ENCODE results near the gene ZMYND8.
"Not testable (repeated sequence)": the region's sequence is repeated elsewhere in the genome, so short reads cannot be mapped to it uniquely, and the experiment has no call there.

The ZMYND8 gene

DNA sequence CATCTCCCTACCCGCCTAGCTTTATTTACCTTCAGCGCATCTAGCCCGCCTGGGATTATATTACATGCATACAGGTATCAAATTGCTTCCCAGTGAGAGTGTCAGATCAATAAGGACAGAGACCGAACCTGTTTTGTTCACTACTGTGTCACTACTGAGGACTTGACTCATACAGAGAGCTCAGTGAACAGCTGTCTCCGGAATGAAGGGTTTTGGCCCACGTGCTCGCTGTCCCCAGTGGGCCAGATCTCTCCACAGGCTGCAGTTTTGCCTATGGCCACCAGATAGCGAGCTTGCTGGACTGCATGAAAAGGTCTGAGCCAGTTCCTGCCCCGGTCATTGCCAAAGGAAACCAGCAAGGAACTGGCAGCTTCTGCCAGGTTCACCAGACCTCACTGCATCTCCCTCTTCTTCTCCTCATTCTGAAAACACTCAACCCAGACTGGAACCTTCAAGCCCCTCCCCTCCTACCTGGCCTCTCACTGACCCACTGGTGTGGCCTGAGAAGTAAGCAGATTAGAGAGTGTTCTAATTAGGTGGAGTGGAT lies 150.8 kb downstream of the ZMYND8 start:
- H3K79me2 ChIP-seq (ENCODE audit: insufficient read depth, low read length): no peaks in the 10 kb centered on the region
- ATAC-seq (ENCODE audit: insufficient read depth, low read depth): no peak
- H3K27me3 ChIP-seq (ENCODE audit: insufficient read depth, low read length, poor library complexity): no peaks in the 10 kb centered on the region
- H3K27ac ChIP-seq (ENCODE audit: low read length): no peak overlapping the region
- no peak overlapping the region for H3K9ac ChIP-seq (ENCODE audit: low read depth, low read length)
- no peaks in the 10 kb centered on the region for H3K9me3 ChIP-seq (ENCODE audit: insufficient read depth, low read length, severe bottlenecking)
- TF ChIP-seq CTCF (IDR thresholded peaks at IDR 0.05; ENCODE audit: borderline replicate concordance, extremely low read depth, low read length, poor library complexity, severe bottlenecking) (peak; percentile 45), EZH2 (IDR thresholded peaks at IDR 0.05; ENCODE audit: borderline replicate concordance, low read depth, low read length, severe bottlenecking) (no peak)
- no peaks in the 10 kb centered on the region for H3K4me1 ChIP-seq (ENCODE audit: insufficient read depth, low read length)
- H3K4me2 ChIP-seq (ENCODE audit: insufficient read depth, low read length): no peak overlapping the region
- peaks cover 24% of the 10 kb centered on the region for H3K36me3 ChIP-seq (ENCODE audit: insufficient read depth, low read length)
- DNase-seq: no peak
- peaks cover 4% of the 10 kb centered on the region; the same call in 1 of the 2 replicates for H4K20me1 ChIP-seq (ENCODE audit: insufficient read depth, low read length)
- no peak overlapping the region for H2AFZ ChIP-seq (ENCODE audit: low read depth, low read length)
- H3K4me3 ChIP-seq (ENCODE audit: low read depth in 1 of 2, low read length in 2 of 2): no peak overlapping the region

GRCh38 chr20:47204850-47205122 lies 151.7 kb downstream of the ZMYND8 start:
- H3K9me3 ChIP-seq (ENCODE audit: insufficient read depth, low read length, severe bottlenecking); H3K9ac ChIP-seq (ENCODE audit: low read depth, low read length); H3K4me1 ChIP-seq (ENCODE audit: insufficient read depth, low read length); H3K4me2 ChIP-seq (ENCODE audit: insufficient read depth, low read length); H3K79me2 ChIP-seq (ENCODE audit: insufficient read depth, low read length); H4K20me1 ChIP-seq (ENCODE audit: insufficient read depth, low read length); H3K27me3 ChIP-seq (ENCODE audit: insufficient read depth, low read length, poor library complexity); H3K27ac ChIP-seq (ENCODE audit: low read length); H3K4me3 ChIP-seq (ENCODE audit: low read depth in 1 of 2, low read length in 2 of 2); H2AFZ ChIP-seq (ENCODE audit: low read depth, low read length); DNase-seq; ATAC-seq (ENCODE audit: insufficient read depth, low read depth): not testable (repeated sequence)
- H3K36me3 ChIP-seq (ENCODE audit: insufficient read depth, low read length): peaks cover 17% of the 10 kb centered on the region

DNA sequence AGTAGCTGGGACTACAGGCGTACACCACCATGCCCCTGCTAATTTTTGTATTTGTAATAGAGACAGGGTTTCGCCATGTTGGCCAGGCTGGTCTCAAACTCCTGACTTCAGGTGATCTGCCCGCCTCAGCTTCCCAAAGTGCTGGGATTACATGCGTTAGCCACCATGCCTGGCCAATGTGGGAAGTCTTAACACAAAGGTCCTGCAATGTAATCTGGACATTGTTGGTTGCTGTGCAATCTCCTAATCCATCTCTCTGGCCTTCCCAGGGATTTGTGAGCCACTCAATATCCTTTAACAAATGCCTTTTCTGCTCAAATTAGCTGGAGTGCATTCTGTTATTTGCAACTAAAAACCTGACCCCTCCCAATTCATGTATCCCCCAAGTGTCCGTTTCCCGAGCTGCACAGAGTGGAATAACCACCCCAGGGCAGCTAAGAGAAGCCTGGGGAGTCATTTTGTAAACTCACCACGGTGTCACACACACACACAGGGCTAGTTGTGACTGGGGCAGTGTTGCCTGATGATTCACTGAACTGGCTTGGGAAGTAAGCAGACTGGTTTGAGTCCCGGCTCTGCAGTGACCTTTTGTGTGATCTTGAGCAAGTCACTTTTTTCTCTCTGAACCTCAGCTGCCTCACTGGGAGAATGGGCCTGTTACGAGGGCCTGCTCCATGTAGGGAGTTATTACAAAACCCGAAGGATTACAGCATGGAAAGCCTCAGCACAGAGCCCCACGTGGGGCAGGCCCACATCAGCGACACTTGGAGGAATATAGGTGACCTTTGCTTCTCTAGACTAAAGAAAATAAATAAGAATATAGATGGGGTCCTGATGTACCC lies 152.3 kb downstream of the ZMYND8 start:
- Histone ChIP-seq H2AFZ (ENCODE audit: low read depth, low read length) (no peak overlapping the region), H3K4me3 (ENCODE audit: low read depth in 1 of 2, low read length in 2 of 2) (no peak overlapping the region), H3K4me1 (ENCODE audit: insufficient read depth, low read length) (no peaks in the 10 kb centered on the region), H3K36me3 (ENCODE audit: insufficient read depth, low read length) (peaks cover 11% of the 10 kb centered on the region), H3K9ac (ENCODE audit: low read depth, low read length) (no peak overlapping the region), H4K20me1 (ENCODE audit: insufficient read depth, low read length) (peaks cover 4% of the 10 kb centered on the region; the same call in 1 of the 2 replicates), H3K27me3 (ENCODE audit: insufficient read depth, low read length, poor library complexity) (no peaks in the 10 kb centered on the region), H3K4me2 (ENCODE audit: insufficient read depth, low read length) (no peak overlapping the region), H3K27ac (ENCODE audit: low read length) (no peak overlapping the region), H3K79me2 (ENCODE audit: insufficient read depth, low read length) (no peaks in the 10 kb centered on the region), H3K9me3 (ENCODE audit: insufficient read depth, low read length, severe bottlenecking) (no peaks in the 10 kb centered on the region)
- TF ChIP-seq EZH2 (IDR thresholded peaks at IDR 0.05; ENCODE audit: borderline replicate concordance, low read depth, low read length, severe bottlenecking) (no peak), CTCF (IDR thresholded peaks at IDR 0.05; ENCODE audit: borderline replicate concordance, extremely low read depth, low read length, poor library complexity, severe bottlenecking) (no peak)
- DNase-seq (no peak), ATAC-seq (ENCODE audit: insufficient read depth, low read depth) (no peak)

DNA sequence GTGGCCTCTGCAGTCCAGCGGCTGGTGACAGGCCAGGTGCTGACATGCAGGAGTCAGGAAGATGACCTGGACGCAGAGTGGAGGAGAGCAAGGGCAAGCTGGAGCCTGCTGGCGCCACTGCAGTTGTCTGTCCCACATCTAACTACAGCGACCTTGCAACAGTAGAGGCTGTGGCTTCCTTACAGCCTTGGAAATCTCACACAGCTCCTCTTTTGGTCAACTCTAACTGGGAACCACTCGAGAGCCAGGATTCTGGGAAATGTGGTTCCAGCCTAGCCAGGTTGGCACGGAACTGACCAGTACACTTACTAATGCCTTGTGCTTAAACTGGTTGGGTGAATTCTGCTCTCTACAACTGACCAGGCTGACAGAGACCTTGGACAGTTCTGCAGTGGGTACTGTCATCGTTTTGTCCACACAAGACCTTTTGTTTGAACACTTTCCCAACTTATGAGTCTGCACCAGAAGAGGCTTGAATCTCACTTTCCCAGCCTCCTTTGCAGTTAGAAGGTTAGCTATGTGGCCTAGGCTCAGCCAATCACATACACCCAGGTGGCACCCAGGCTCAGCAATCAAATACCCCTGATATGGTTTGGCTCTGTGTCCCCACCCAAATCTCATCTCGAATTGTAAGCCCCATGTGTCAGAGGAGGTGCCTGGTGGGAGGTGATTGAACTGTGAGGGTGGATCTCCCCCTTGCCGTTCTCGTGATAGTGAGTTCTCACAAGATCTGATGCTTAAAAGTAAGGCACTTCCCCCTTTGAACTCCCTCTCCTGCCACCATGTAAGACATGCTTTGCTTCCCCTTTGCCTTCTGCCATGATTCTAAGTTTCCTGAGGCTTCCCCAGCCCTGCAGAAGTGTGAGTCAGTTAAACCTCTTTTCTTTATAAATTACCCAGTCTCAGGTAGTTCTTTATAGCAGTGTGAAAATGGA lies 153.5 kb downstream of the ZMYND8 start:
- no peaks in the 10 kb centered on the region for H3K27me3 ChIP-seq (ENCODE audit: insufficient read depth, low read length, poor library complexity)
- H3K9me3 ChIP-seq (ENCODE audit: insufficient read depth, low read length, severe bottlenecking): no peaks in the 10 kb centered on the region
- H3K4me1 ChIP-seq (ENCODE audit: insufficient read depth, low read length): no peaks in the 10 kb centered on the region
- no peaks in the 10 kb centered on the region for H4K20me1 ChIP-seq (ENCODE audit: insufficient read depth, low read length)
- H3K9ac ChIP-seq (ENCODE audit: low read depth, low read length): no peak overlapping the region
- H3K36me3 ChIP-seq (ENCODE audit: insufficient read depth, low read length): no peaks in the 10 kb centered on the region
- H2AFZ ChIP-seq (ENCODE audit: low read depth, low read length): no peak overlapping the region
- TF ChIP-seq CTCF (IDR thresholded peaks at IDR 0.05; ENCODE audit: borderline replicate concordance, extremely low read depth, low read length, poor library complexity, severe bottlenecking) (no peak), EZH2 (IDR thresholded peaks at IDR 0.05; ENCODE audit: borderline replicate concordance, low read depth, low read length, severe bottlenecking) (no peak)
- no peak for DNase-seq
- no peak overlapping the region for H3K4me2 ChIP-seq (ENCODE audit: insufficient read depth, low read length)
- ATAC-seq (ENCODE audit: insufficient read depth, low read depth): no peak
- no peak overlapping the region for H3K4me3 ChIP-seq (ENCODE audit: low read depth in 1 of 2, low read length in 2 of 2)
- no peak overlapping the region for H3K27ac ChIP-seq (ENCODE audit: low read length)
- no peaks in the 10 kb centered on the region for H3K79me2 ChIP-seq (ENCODE audit: insufficient read depth, low read length)

Measured in DND-41 (cell line).